ENCODE data around the gene PRF1.
"Not testable (repeated sequence)": the region's sequence is repeated elsewhere in the genome, so short reads cannot be mapped to it uniquely, and the experiment has no call there.

PRF1 gene

DNA sequence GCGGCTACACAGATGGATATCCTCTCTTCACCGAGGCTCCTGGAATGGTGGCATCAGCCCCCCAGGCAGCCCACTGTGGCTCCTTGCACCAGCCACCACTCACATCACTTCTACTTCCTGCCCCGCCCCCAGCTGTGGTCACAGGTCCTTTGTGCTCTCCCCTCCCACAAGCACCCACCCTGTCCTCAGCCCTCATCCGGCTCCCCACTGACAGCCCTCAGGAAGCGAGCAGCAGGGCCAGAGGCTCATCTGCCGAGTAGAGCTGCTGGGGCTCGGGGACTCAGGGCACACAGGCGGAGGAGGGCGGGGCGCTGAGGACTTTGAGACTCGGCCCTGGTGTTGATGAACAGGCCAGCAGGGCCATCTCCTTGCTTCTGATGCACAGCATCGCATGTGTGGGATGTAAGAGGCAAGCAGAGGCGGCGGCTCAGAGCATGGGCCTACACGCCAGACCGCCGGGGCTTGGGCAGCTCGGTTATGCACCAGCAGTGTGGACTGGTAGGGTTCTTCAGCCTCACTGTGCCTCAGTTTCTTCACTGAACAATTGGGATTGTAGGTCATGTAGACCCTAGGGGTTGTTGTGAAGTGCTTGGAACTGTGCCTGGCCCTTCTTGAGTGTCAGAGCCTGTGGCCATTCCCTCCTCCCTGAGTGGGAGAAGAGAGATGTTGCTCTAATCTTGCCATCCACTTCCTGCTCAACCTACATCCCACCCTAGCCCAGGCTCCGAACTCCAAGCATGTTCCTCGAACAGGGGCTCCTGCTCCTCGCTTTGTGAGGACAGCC, at the start of gene PRF1:
Gene PRF1, minus strand, starts transcription at position 77 of the 784 bp plus-strand sequence. CDS start 1,839 bp downstream, outside the sequence.
- peak; percentile 68 for DNase-seq

DNA sequence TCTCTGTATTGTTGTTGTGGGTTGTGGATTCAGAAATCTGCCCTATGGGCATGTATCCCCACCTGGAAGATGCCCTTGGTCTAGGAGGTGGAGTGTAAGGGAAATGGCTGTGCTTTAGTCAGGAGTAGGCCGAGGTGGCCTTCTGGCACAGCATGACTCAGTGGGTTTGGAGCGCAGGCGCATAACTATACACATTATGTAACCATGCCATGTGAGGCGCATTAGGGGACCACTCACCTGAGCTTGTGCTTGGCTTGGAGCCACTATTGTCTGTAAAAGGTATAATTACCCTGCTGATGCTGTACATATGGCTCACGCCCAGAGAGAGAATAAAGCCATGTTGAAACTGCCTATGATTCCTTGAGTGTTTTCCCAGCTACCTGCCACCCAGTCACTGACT, 49.1 kb upstream of the PRF1 start:
- no peak for DNase-seq

DNA sequence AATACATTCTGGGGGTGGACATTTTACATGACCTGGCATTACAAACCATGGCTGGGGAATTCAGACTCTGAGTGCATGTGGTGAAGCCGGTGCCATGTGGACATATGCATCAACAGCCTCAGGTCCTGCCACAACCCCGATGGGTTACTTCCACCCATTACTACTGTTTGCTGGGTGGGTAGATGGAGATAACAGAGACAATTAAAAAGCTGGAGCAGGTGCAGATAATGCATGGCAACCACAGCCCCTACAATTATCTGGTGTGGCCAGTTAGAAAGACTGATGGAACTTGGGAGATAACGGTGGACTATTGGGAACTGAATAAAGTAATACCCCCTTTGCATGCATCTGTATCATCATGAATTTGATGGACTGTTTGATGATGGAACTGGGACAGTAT, 48.2 kb upstream of the PRF1 start:
- DNase-seq = no peak

DNA sequence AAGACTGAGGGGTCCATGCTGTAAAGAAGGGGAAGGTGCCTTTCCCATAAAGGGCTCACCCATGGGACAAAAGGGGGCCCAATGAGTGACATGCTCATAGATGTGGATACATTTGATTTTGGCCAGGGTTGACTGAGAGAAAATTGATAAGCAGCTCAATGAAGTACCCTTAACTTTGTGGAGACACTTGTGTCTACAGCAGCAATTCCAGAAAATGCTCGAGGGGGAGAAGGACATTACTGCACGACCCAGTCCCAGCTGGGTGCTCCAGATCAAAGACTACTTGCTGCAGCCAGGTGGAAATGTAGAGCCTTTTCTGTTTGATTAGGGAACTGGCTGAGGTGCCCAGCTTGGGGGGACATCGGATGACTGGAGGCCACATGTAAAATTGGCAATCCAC, 47.6 kb upstream of the PRF1 start:
- DNase-seq = no peak

DNA sequence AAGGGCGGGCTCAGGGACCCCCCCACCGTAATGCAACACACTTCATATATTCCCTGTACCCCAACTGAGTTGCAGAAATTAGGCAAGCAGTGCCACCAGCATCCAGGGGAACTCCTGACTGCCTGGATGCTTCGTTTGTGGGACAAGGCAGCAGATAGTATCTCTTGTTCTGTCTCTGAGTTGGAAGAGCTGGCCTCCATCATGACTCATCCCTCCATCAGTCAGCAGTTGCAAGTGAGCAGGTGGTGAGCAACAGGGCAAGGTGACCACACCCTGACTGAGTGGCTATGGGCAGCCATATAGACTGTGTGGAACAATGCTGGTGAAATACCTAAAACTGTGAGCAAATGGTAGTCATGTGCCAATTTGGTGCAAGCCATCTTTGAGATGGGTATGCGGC, 47.0 kb upstream of the PRF1 start:
- DNase-seq = no peak

DNA sequence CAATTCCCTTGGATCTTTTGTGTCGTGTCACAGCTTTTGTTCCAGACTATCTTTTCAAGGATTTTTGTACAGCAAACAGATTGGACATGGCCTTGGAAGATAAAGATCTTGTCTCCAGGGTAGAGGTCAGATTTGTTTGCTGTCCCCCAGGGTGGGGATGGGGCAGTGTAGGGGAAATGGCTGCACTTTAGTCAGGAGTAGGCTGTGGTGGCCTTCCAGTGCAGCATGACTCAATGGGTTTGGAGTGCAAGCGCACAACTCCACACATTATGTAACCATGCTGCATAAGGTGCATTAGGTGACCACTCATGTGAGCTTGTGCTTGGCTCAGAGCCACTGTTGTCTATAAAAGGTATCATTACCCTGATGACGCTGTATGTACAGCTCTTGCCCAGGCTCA, 45.9 kb upstream of the PRF1 start:
- DNase-seq = no peak

DNA sequence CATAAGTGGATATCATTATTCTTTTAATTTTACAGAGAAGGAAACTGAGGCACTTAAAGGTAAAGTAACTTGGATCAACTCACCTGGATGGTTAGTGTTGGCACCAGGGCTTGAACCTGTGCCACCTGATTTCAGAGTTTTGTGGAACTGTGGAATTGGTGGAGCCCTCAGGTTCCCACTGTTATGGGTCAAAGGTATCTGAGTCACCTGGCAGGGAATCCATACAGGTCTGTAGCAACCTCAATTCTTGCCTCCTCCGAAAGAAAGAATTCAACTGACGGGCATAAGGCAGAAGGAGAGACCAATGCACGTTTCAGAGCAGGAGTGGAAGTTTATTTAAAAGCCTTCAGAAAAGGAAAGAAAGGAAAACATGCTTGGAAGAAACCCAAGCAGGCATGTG, 44.5 kb upstream of the PRF1 start:
- DNase-seq = no peak

DNA sequence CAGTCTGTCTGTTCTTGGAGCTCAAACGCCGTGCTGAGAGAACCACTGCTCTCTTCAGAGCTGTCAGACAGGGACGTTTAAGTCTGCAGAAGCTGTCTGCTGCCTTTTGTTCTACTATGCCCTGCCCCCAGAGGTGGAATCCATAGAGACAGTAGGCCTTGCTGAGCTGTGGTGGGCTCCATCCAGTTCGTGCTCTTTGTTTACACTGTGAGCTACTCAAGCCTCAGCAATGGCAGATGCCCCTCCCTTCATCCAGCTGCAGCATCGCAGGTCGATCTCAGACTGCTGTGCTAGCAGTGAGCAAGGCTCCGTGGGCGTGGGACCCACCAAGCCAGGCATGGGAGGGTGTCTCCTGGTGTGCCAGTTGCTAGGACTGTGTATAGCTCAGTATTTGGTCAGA, 42.4 kb upstream of the PRF1 start:
- not testable (repeated sequence) for DNase-seq

DNA sequence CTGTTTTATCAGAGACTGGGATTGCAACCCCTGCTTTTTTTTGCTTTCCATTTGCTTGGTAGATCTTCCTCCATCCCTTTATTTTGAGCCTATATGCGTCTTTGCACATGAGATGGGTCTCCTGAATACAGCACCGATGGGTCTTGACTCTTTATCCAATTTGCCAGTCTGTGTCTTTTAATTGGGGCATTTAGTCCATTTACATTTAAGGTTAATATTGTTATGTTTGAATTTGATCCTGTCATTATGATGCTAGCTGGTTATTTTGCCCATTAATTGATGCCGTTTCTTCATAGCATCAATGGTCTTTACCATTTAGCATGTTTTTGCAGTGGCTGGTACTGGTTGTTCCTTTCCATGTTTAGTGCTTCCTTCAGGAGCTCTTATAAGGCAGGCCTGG, 40.7 kb upstream of the PRF1 start:
- not testable (repeated sequence) for DNase-seq

DNA sequence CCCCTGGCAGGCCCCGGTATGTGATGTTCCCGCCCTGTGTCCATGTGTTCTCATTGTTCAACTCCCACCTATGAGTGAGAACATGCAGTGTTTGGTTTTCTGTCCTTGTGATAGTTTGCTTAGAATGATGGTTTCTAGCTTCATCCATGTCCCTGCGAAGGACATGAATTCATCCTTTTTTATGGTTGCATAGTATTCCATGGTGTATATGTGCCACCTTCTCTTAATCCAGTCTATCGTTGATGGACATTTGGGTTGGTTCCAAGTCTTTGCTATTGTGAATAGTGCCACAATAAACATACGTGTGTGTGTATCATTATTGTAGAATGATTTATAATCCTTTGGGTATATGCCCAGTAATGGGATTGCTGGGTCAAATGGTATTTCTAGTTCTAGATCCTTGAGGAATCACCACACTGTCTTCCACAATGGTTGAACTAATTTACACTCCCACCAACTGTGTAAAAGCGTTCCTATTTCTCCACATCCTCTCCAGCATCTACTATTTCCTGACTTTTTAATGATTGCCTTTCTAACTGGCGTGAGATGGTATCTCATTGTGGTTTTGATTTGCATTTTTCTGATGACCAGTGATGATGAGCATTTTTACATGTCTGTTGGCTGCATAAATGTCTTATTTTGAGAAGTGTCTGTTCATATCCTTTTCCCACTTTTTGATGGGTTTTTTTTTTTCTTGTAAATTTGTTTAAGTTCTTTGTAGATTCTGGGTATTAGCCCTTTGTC, 37.3 kb upstream of the PRF1 start:
- DNase-seq = not testable (repeated sequence)

DNA sequence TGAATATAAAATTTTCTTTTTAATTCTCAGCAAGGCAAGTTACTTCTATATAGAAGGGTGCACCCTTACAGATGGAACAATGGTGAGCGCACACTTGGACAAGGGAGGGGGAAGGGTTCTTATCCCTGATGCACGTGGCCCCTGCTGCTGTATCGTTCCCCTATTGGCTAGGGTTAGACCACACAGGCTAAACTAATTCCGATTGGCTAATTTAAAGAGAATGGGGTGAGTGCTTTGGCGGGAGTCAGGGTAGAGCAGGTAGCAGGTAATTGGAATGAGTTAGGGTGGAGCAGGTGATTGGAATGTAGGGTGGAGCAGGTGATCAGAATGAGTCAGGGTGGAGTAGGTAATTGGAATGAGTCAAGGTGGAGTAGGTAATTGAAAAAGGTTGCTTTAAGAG, 32.0 kb upstream of the PRF1 start:
- not testable (repeated sequence) for DNase-seq

DNA sequence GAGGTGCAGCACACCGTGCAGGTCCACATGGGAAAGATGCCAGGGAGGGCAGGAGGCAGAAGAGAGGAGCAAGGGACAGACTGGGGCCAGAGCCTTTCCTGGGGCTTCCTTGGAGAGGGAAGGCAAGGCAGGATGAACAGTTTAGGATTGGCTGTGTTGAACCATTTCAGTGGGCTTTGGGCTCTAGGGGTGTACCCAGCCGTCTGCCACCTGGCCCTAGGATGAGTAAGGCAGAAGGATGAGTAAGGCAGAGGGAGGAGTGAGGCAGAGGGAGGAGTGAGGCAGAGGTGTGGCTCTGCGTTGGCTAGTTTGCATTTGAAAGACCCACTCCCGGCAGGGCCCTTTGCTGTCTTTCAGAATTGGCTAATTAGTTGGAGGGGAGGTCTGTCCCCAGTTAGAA, 31.5 kb upstream of the PRF1 start:
- no peak for DNase-seq

DNA sequence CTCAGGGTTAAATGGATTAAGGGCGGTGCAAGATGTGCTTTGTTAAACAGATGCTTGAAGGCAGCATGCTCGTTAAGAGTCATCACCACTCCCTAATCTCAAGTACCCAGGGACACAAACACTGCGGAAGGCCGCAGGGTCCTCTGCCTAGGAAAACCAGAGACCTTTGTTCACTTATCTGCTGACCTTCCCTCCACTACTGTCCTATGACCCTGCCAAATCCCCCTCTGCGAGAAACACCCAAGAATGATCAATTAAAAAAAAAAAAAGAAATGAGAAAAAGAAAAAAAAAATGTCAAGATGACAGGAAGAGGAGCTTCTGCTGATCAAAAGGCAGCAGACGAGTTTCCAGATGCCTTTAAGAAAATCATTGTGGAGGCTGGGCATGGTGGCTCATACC, 29.2 kb upstream of the PRF1 start:
- DNase-seq = not testable (repeated sequence)

DNA sequence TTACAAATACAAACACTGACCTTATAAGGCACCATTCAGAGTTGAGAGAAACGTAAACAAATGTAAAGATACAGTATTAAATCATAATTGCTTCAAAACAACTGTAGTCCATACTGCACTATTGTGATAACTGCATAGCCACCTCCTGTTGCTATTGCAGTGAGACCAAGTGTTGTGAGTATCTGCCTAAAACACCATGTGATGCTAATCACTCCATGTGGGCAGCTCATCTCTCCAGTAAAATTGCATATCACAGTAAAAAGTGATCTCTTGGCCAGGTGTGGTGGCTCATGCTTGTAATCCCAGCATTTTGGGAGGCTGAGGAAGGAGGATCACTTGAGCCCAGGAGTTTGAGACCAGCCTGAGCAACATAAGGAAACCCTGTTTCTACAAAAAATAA, 26.8 kb upstream of the PRF1 start:
- DNase-seq = no peak

DNA sequence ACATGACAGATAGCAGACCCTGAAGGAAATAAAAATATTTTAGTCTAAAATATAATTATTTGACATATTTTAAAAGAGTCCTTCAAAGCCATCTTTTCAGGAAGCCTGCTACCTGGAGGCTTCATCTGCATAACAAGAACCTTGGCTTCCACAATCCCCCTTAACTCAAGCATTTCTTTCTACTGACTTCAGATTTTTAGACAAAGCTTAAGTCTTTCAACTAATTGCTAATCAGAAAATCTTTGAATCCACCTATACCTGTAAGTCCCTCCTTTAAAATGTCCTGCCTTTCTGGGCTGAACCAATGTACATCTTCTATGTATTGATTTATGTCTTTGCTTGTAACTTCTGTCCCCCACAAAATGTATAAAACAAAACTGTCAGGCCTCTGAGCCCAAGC, 23.5 kb upstream of the PRF1 start:
- DNase-seq = no peak

DNA sequence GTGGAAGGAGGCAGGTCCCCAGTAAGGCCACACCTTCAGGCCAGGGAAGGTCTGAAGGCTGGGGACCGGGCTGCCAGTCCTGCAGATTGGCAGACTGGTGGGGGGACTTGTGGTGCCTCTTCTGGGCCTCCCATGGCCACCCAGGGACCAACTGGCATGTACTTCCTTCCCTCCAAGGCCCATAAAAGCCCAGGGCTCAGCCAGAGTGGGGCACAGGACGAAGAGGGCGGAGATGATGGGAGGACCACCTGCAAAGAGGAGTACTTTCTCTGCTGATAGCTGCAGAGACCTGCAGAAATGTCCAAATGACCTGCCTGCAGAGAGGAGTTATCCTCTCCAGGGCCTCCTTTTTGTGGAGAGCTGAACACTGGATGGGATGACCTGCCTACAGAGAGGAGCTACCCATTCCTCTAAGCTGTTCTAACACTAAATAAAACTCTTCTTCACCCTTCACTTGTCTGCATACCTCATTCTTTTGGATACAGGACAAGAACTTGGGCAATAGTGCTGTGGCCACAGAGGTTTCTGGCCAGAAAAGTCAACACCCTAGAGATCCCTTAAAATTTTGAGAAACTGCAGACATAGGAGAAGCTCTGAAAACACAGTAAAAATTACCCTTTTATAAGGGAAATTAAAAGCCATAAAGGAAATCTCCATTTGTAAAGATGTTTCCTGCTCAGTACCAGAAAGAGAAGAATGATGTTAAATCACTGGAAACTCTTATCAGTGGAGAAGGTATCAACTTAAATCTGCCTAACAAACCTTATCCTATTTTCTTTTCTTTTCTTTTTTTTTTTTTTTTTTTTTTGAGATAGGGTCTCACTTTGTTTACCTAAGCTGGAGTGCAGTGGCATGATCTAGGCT, 20.7 kb upstream of the PRF1 start:
- no peak for DNase-seq

DNA sequence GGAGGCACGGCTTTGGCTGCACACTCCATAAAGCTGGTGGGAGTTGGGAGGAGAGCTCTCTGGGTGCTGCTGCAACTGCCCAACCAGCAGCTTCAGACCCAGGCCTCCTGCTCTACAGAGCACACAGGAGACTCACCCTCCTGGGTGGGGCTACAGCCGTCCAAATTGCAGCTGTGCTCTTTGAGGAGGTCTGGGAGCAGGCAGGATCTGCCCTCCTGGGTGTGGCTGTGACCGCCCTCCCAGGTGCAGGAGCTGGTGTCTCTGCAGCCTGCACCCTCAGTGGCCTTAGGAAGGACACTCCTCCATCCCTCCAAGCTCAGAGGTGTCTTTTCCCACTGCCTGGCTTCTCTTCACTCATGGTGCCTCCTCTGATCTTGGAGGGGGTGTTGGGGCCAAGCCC, 20.0 kb upstream of the PRF1 start:
- DNase-seq = no peak

DNA sequence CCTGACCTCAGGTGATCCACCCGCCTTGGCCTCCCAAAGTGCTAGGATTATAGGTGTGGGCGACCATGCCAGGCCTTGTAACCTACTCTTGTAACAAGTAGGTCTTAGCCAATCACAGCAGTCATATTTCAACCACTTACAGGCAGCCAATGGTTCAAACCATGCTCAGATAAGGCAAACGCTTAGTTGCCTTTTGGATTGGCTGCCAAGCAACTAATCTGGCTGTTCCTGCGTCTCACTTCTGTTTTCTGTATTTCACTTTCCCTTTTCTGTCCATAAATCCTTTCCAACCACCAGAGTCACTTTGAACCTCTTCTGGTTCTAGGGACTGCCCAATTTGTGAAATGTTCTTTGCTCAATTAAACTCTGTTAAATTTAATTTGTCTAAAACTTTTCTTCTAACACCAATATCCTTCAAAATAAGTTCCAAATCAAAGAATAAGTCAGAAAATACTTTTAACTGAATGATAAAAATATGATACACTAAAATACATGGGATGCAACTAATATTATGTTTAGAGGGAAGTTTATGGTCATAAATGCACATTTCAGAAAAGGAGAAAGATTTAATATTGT, 19.1 kb upstream of the PRF1 start:
- no peak for DNase-seq

DNA sequence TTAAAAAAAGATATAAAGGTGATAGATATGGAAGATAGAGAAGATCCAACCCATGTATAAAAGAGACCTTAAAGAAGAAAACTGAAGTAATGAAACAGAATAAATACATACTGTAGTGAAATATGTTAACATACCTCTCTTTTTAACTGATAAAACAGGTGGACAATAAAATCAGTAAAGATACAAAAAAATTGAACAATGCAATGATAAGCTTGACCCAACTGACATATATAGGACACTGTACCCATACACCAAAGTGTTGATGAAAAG, 17.4 kb upstream of the PRF1 start:
- DNase-seq = no peak

DNA sequence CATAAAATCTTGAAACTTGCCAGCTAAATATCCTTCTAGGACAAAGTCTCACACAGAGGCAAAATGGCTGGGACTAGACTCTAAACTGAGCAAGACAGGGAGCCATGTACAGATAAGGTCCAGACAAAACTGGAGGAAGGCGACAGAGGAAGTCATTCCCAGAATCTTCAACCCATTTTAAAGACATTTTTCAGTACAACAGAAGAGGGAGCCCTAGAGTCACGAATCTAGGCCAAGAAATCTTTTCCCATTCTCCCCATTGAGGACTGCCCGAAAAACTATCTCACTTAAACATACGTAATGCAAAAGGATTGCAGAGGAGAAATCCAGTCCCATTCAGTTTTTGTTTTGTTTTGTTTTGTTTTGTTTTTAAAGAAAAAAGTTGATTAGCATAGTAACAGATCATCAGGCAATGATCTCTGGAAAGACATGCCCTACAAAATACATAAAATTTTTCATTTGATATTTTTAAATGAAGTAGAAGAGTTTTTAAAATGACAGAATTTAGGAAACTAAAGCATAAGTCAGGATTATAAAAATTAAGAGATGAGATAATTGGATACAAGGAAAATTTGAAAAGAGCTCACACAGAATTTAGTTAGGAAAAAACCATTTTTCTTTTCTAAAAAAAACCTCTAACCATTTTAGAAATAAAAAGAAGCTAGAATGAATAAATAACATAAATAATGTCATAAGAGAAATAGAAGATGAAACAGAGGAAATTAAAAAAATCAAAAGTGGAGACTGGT, 16.9 kb upstream of the PRF1 start:
- no peak for DNase-seq

DNA sequence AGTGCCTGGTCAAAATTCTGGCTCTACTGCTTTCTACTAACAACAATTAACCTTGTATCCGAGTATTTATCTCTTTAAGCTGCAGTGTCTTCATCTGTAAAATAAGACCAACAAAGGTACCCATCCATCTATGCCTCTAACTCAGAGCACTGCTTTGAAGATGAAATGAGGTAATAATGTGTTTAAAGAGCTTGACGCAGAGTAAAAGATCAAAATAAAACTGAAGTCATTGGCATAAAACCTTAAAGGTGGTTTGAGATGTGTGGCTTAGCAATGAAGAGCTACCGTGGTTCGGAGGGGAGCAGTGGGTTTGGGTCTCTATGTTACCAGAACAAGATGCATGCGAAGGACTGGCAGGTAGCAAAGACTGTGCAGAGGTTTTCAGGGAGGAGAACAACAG, 16.1 kb upstream of the PRF1 start:
- DNase-seq = no peak

DNA sequence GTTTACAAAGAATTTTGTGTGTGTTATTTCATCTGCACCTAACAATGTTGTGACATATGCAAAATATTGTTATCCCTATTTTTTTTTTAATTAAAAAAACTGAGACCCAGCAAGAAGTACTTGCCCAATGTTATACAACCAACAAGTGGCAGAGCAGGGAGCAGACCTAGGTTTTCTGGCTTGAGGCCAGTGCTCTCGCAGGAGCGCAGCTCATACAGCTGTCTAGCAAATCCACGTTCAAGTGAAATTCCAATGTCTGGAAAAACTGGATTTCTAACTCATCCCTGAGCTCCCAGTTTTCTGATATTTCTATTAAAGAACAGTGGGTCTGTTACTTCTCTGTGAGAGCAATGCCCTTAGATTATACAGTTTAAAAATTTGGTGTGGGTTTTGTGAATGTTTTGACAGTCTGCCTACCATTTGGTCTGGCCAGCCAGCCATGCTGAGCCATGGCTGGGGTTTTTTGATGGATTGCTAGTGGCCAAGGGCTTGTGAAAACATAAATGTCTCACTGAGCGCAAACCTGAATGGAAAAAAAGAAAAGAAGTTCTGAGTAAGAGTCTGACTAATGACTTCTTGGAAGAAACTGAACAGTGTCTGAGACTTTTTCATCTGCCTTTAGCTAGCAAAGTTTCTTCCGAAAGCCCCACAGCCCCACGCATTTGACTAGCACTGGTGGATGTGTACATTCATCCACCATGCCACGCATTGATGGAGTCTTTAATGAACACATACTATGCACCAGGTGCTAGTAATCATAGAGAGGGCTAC, 15.4 kb upstream of the PRF1 start:
- peak; percentile 19 for DNase-seq
